A673 (cell line): ENCODE measurements around the gene VMAC. TPM values are rescaled to one million over a fixed set of nuclear protein-coding genes. Genes with fewer than 3 reads are reported as not detected.

Source experiments
- BruUV-seq: library from RNA; stranded (reverse); fragments of 400-500 nt; replicated peaks from 2 replicates; lab custom pipeline; 2021; lab: Mats Ljungman, UMichigan
- CTCF ChIA-PET: fragments of 300-600 bp; sonication (Branson Sonifier 250); formaldehyde crosslinking; loops from one replicate; lab custom pipeline; 2022; ENCODE audit warnings: antibody characterized with exemption; lab: Charles Lee
- POLR2A ChIA-PET: fragments of 300-600 bp; sonication (Branson Sonifier 250); formaldehyde crosslinking; loops from one replicate; lab custom pipeline; 2022; ENCODE audit warnings: antibody characterized with exemption; ENCODE audit not compliant: low non-redundant PET; lab: Charles Lee
- DNase-seq: peaks from one replicate; pipeline ENCODE4 v3.0.0-alpha.2; 2015; ENCODE audit warnings: low spot score
- H3K27ac ChIP-seq: fragments of 200-600 bp; sonication (generic); 2 replicates; pipeline ENCODE4 v1.5.1; 2016; ENCODE audit warnings: mixed run types, low read depth, mild to moderate bottlenecking, mixed read lengths, antibody characterized with exemption, low read length; ENCODE audit not compliant: poor library complexity, severe bottlenecking
- H3K27me3 ChIP-seq: fragments of 200-600 bp; sonication (generic); replicated peaks from 2 replicates; pipeline ENCODE4 v1.6.1; 2017; ENCODE audit warnings: mixed run types, low read depth, mild to moderate bottlenecking, mixed read lengths, antibody characterized with exemption, low read length; ENCODE audit not compliant: insufficient read depth, poor library complexity
- H3K36me3 ChIP-seq: fragments of 200-600 bp; sonication (generic); 2 replicates; pipeline ENCODE4 v1.6.1; 2016; ENCODE audit warnings: mixed run types, mild to moderate bottlenecking, mixed read lengths, antibody characterized with exemption, low read length; ENCODE audit not compliant: insufficient read depth, poor library complexity, severe bottlenecking
- H3K4me1 ChIP-seq: fragments of 200-600 bp; sonication (generic); 2 replicates; pipeline ENCODE4 v1.6.1; 2017; ENCODE audit warnings: mixed run types, mild to moderate bottlenecking, mixed read lengths, antibody characterized with exemption, low read length; ENCODE audit not compliant: insufficient read depth, poor library complexity, severe bottlenecking
- H3K4me3 ChIP-seq: fragments of 200-600 bp; sonication (generic); 2 replicates; pipeline ENCODE4 v1.5.1; 2016; ENCODE audit warnings: low read depth, mixed run types, mild to moderate bottlenecking, mixed read lengths, low read length; ENCODE audit not compliant: poor library complexity, severe bottlenecking
- H3K9me3 ChIP-seq: fragments of 200-600 bp; sonication (generic); 2 replicates; pipeline ENCODE4 v1.6.1; 2016; ENCODE audit warnings: mixed run types, low read depth, mild to moderate bottlenecking, mixed read lengths, antibody characterized with exemption, low read length; ENCODE audit not compliant: poor library complexity, severe bottlenecking
- EZH2 ChIP-seq: fragments of 200-600 bp; sonication (generic); IDR thresholded peaks from 2 replicates; pipeline ENCODE4 v1.6.1; 2017; ENCODE audit warnings: borderline replicate concordance, low read depth, mild to moderate bottlenecking, mixed read lengths, antibody characterized with exemption, low read length; ENCODE audit not compliant: poor library complexity, severe bottlenecking
- intact Hi-C: fragments of 100-400 bp; cut with micrococcal nuclease; formaldehyde crosslinking; loops from one replicate; pipeline ENCODE4 v1.10.0; 2022; ENCODE audit not compliant: unreplicated experiment
- total RNA-seq: library from RNA; stranded (reverse); gene quantifications from 2 replicates; pipeline ENCODE4 v1.2.3, GENCODE V29; 2021
- TF ChIP-seq, protein P1 (sequence below): fragments of 300-800, 200-600 bp; sonication (generic); conservative IDR thresholded peaks from 2 replicates; pipeline ENCODE4 v1.5.1; 2017; ENCODE audit warnings: low read depth, mild to moderate bottlenecking, antibody characterized with exemption, low read length, moderate library complexity, mixed read lengths

Gene VMAC
- total RNA-seq, 1 experiment from 2014 or later: 0.67 TPM

DNA sequence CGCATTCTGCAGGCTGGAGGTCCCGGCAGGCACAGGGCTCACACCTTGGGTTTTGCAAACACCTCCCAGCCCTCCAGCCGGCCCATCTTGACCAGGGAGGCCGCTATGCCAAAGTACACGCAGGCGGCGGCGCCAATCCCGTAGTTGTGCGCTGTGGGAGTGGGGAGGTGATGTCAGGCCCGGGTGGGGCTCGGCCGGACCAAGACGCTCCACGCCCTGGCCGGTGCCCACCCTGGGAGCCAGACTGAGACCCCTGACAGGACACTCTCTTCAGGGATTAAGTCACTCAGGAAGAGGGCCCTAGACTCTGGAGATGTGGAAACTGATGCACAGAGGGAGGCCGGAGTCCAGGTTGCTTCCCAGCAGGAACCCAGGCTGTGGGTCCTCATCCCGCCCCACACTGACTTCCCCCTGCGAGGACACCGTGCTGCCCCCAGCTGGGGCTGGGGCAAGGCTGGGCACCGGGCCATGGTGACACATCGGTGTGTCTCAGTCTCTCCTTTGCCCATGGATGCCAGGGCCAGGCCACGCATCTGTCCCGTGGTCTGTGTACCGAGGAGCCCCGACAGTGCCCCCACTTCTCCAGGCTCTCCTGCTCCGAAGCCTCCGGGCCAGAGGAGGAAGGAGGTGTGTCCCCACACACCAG is 9.8 kb upstream of the VMAC start:
- H3K27me3 ChIP-seq: no peaks in the 10 kb centered on the region
- no peak overlapping the region for H3K27ac ChIP-seq
- ChIA-PET CTCF (no interaction called here), POLR2A (no interaction called here)
- DNase-seq: no peak
- intact Hi-C loops: no loop called here
- H3K4me1 ChIP-seq: peaks cover 15% of the 10 kb centered on the region
- no peaks in the 10 kb centered on the region for H3K9me3 ChIP-seq
- no peak overlapping the region for H3K4me3 ChIP-seq
- BruUV-seq: no TSS peak
- no peak for TF ChIP-seq EZH2
- TF ChIP-seq, protein P1, sequence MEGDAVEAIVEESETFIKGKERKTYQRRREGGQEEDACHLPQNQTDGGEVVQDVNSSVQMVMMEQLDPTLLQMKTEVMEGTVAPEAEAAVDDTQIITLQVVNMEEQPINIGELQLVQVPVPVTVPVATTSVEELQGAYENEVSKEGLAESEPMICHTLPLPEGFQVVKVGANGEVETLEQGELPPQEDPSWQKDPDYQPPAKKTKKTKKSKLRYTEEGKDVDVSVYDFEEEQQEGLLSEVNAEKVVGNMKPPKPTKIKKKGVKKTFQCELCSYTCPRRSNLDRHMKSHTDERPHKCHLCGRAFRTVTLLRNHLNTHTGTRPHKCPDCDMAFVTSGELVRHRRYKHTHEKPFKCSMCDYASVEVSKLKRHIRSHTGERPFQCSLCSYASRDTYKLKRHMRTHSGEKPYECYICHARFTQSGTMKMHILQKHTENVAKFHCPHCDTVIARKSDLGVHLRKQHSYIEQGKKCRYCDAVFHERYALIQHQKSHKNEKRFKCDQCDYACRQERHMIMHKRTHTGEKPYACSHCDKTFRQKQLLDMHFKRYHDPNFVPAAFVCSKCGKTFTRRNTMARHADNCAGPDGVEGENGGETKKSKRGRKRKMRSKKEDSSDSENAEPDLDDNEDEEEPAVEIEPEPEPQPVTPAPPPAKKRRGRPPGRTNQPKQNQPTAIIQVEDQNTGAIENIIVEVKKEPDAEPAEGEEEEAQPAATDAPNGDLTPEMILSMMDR: no peak
- H3K36me3 ChIP-seq: peaks cover 10% of the 10 kb centered on the region

DNA sequence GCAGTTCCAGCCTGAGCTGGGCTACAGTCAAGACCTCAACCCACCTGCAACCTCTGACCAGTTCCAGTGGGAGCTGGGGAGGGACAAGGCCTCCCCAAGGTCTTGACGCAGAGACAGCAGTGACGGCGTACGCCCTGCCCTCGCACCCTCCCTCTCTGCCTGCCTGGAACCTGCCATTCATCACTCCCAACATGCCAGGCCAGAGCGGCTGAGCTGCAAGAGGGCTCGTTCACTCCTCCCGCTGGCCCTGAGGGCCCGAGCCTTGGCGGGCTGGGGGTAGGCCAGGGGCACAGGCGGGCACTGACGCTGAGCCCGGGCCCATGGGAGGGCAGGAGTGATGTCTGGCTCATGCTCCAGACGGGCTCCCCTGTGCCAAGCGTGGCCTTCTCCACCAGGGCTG is 9.3 kb upstream of the VMAC start:
- TF ChIP-seq EZH2: no peak
- TF ChIP-seq, protein P1: no peak
- H3K27ac ChIP-seq: no peak overlapping the region
- H3K4me3 ChIP-seq: no peak overlapping the region
- peaks cover 9% of the 10 kb centered on the region for H3K4me1 ChIP-seq
- intact Hi-C loops: no loop called here
- CTCF ChIA-PET: no interaction called here
- no peak for DNase-seq
- BruUV-seq: no TSS peak
- H3K27me3 ChIP-seq: no peaks in the 10 kb centered on the region
- H3K9me3 ChIP-seq: no peaks in the 10 kb centered on the region
- H3K36me3 ChIP-seq: peaks cover 10% of the 10 kb centered on the region
- POLR2A ChIA-PET: no interaction called here

- CTCF ChIA-PET: no interaction called here
- TF ChIP-seq, protein P1: no peak
- no peak for TF ChIP-seq EZH2
- DNase-seq: no peak
- no peak overlapping the region for H3K27ac ChIP-seq
- intact Hi-C loops: no loop called here
- peaks cover 10% of the 10 kb centered on the region for H3K36me3 ChIP-seq
- peaks cover 9% of the 10 kb centered on the region for H3K4me1 ChIP-seq
- H3K4me3 ChIP-seq: no peak overlapping the region
- H3K9me3 ChIP-seq: no peaks in the 10 kb centered on the region
- POLR2A ChIA-PET: no interaction called here
- H3K27me3 ChIP-seq: no peaks in the 10 kb centered on the region
- no TSS peak for BruUV-seq
Observed at GRCh38 chr19:5895890-5896289, 8.8 kb upstream of the VMAC start.
